Panc1 (cell line): ENCODE results near the gene INO80. TPM values are rescaled to one million over a fixed set of nuclear protein-coding genes. Genes with fewer than 3 reads are reported as not detected.

Experiments
- ATAC-seq: fragments of 200-7000 bp; cut with Tn5 transposase; 2 replicates; pipeline ENCODE4 v1.9.1; 2020; ENCODE audit warnings: mild to moderate bottlenecking, moderate library complexity
- BruUV-seq: library from RNA; stranded (reverse); fragments of 400-500 nt; replicated peaks from 2 replicates; lab custom pipeline; 2021; lab: Mats Ljungman, UMichigan
- CTCF ChIA-PET: fragments of 300-600 bp; sonication (Branson Sonifier 250); formaldehyde crosslinking; loops from one replicate; lab custom pipeline; 2022; ENCODE audit warnings: antibody characterized with exemption; lab: Charles Lee
- POLR2A ChIA-PET: fragments of 300-600 bp; sonication (Branson Sonifier 250); formaldehyde crosslinking; loops from one replicate; lab custom pipeline; 2022; ENCODE audit warnings: antibody characterized with exemption; lab: Charles Lee
- DNase-seq: peaks from one replicate; pipeline ENCODE4 v3.0.0-alpha.2; 2010; ENCODE audit warnings: low read depth, low spot score
- H3K27ac ChIP-seq: 2 replicates; pipeline ENCODE4 v1.5.1; 2011; ENCODE audit warnings: mild to moderate bottlenecking, low read length, inconsistent platforms
- H3K27me3 ChIP-seq: fragments of 200-500 bp; sonication (Bioruptor generic); 2 replicates; pipeline ENCODE4 v1.6.0; 2014; ENCODE audit warnings: low read length, inconsistent platforms; ENCODE audit not compliant: control insufficient read depth, insufficient read depth
- H3K36me3 ChIP-seq: fragments of 200-500 bp; sonication (Bioruptor generic); 2 replicates; pipeline ENCODE4 v1.5.1; 2014; ENCODE audit warnings: inconsistent platforms, mild to moderate bottlenecking, low read length, moderate library complexity; ENCODE audit not compliant: control insufficient read depth, insufficient read depth
- H3K4me1 ChIP-seq: 2 replicates; pipeline ENCODE4 v1.5.1; 2011; ENCODE audit warnings: inconsistent platforms, mild to moderate bottlenecking, low read length, moderate library complexity; ENCODE audit not compliant: control insufficient read depth, insufficient read depth
- H3K4me3 ChIP-seq, 2 experiments: 2 replicates each; pipeline ENCODE4 v1.5.1; 2011 to 2012; ENCODE audit warnings: low read depth in 2 of 2, low read length in 2 of 2, mild to moderate bottlenecking in 2 of 2, inconsistent platforms in 1 of 2, moderate library complexity in 1 of 2
- H3K9me3 ChIP-seq: fragments of 200-500 bp; sonication (Bioruptor generic); 2 replicates; pipeline ENCODE4 v1.5.1; 2014; ENCODE audit warnings: low read depth, mild to moderate bottlenecking, inconsistent platforms, low read length, moderate library complexity; ENCODE audit not compliant: control insufficient read depth, insufficient read depth
- POLR2AphosphoS5 ChIP-seq: IDR thresholded peaks from 2 replicates; pipeline ENCODE4 v1.6.1; 2012; ENCODE audit warnings: mild to moderate bottlenecking, low read depth, low read length, moderate library complexity
- REST ChIP-seq, 2 experiments: IDR thresholded peaks; 2 replicates each; pipeline ENCODE4 v1.6.1; 2011 to 2012; ENCODE audit warnings: low read depth in 2 of 2, control low read depth in 1 of 2, low read length in 1 of 2, mild to moderate bottlenecking in 1 of 2, moderate library complexity in 1 of 2; ENCODE audit not compliant: insufficient read depth in 1 of 2
- SIN3A ChIP-seq: IDR thresholded peaks from 2 replicates; pipeline ENCODE4 v1.6.1; 2012; ENCODE audit warnings: low read depth, mild to moderate bottlenecking, low read length, moderate library complexity, borderline replicate concordance; ENCODE audit not compliant: insufficient read depth
- TCF7L2 ChIP-seq: IDR thresholded peaks from 2 replicates; pipeline ENCODE4 v1.6.1; 2011; ENCODE audit warnings: mild to moderate bottlenecking, low read depth, low read length, inconsistent platforms
- in situ Hi-C: cut with HindIII; loops from 2 replicates; pipeline ENCODE4 v1.10.0; 2016; ENCODE audit warnings: low sequenced_read_pairs, low pct_unique_long_range_greater_than_20kb
- intact Hi-C: fragments of 100-400 bp; cut with micrococcal nuclease; formaldehyde crosslinking; loops from one replicate; pipeline ENCODE4 v1.10.0; 2022; ENCODE audit not compliant: unreplicated experiment
- total RNA-seq: library from RNA; stranded (reverse); gene quantifications from one replicate; pipeline ENCODE4 v1.2.1, GENCODE V29; 2021; ENCODE audit not compliant: unreplicated experiment
- TF ChIP-seq, protein P1 (sequence below): fragments of 450-650 bp; IDR thresholded peaks from 2 replicates; pipeline ENCODE4 v1.5.1; 2017; ENCODE audit warnings: mild to moderate bottlenecking

Gene INO80
- total RNA-seq, 1 experiment from 2014 or later: 26.2 TPM

DNA sequence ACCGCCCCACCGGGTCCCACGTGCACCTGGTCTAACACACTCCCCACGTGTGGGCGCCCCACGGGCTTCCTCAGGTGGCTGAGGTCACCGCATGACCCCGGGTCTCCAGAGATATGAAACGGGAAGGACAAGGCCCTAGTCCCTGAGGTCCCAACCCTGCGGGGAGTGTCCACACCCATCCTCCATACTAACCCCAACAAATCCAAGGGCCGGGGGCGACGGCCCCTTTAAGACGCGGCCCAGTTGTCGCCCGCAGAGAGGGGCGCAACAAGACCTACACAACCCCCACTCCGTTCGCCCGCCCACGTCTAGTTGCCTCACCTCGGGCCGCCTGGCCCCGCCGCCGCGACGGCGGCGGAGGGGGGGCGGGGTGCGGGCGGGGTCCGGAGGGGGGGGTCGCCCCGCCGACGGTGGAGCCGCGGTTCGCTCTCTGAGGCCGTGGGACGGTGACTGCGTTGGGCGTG lies 396 bp downstream of the INO80 start:
- DNase-seq (no peak), ATAC-seq (peak; percentile 79)
- ChIA-PET CTCF (interaction anchor here (0.6 kb wide), 1 partner anchor 174 kb away, joined by 3 read pairs; no protein-coding TSS in a partner anchor), POLR2A (interaction anchor here (0.6 to 0.7 kb wide), 2 partner anchors 15 to 61 kb away, joined by 3 to 4 read pairs; no protein-coding TSS in a partner anchor)
- in situ Hi-C loops: no loop called here
- H3K9me3 ChIP-seq: no peaks in the 10 kb centered on the region
- H3K27ac ChIP-seq: peak overlapping the region; percentile 97
- intact Hi-C loops: no loop called here
- H3K36me3 ChIP-seq: no peaks in the 10 kb centered on the region
- no TSS peak for BruUV-seq
- peak overlapping the region; percentile 61 to 91 for H3K4me3 ChIP-seq
- no peaks in the 10 kb centered on the region for H3K27me3 ChIP-seq
- peaks cover 4% of the 10 kb centered on the region; the same call in 1 of the 2 replicates for H3K4me1 ChIP-seq
- TF ChIP-seq POLR2AphosphoS5: no peak
- peak; percentile 17; the same call in 1 of the 2 replicates for TF ChIP-seq SIN3A
- no peak for TF ChIP-seq TCF7L2

DNA sequence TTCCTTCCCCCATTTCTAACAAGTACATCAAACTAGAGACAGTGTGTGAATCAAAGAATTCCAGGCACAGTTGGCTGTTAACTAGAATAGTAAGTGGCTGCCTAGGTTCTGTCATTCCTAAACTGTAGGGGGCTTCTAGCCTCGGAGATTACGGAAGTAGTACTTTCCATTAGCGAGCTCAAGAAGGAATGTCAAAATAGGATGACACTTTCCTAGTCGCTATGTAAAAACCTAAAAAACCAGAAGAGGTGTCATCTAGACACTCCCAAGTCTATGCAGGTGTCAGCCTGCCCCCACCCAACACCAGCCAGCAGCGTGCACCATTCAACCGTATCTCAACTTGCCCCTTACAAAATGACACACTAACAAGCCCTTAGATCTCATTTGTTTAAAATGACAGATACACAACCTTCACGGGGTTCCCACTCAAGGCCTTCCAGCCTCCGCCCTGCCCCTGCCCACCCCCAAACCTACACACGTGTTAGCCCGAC lies 874 bp downstream of the INO80 start:
- Histone ChIP-seq H3K9me3 (no peaks in the 10 kb centered on the region), H3K27ac (peak overlapping the region; percentile 80), H3K27me3 (no peaks in the 10 kb centered on the region), H3K4me1 (peaks cover 4% of the 10 kb centered on the region; the same call in 1 of the 2 replicates), H3K4me3 (peak overlapping the region; percentile 61 to 91), H3K36me3 (no peaks in the 10 kb centered on the region)
- no peak for TF ChIP-seq REST (IDR thresholded peaks at IDR 0.05; ENCODE audit: insufficient read depth in 1 of 2, low read depth in 2 of 2, low read length in 1 of 2)
- TF ChIP-seq SIN3A: peak; percentile 96; the same call in 1 of the 2 replicates
- ATAC-seq (peak; percentile 1; the same call in 1 of the 2 replicates), DNase-seq (peak; percentile 20)
- intact Hi-C loops (no loop called here), in situ Hi-C loops (no loop called here)
- TSS peak; percentile 89 for BruUV-seq
- ChIA-PET CTCF (interaction anchor here (1.6 kb wide), 1 partner anchor 116 kb away, joined by 8 read pairs; the partner anchor contains the start of gene CHP1), POLR2A (no interaction called here)

DNA sequence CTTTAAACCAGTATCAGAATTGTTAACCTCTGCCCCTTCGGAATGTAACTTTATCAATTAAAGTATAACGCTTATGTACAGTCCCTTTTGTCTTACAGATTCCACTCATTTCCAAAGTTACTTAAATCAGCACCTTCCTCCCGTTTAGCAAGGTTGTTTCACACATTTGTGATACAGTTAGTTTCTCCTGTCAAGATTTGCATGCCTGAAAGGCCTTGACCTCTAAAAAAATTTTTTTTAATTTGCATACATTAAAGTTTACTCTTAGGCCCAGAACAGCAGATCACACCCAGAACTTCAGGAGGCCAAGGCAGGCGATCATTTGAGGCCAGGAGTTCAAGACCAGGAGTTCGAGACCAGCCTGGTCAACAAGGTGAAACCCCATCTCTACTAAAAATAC lies 9.1 kb downstream of the INO80 start:
- DNase-seq (no peak), ATAC-seq (no peak)
- H3K4me3 ChIP-seq: no peak overlapping the region
- no peak overlapping the region for H3K27ac ChIP-seq
- TF ChIP-seq TCF7L2 (no peak), POLR2AphosphoS5 (no peak), REST (IDR thresholded peaks at IDR 0.05; ENCODE audit: insufficient read depth in 1 of 2, low read depth in 2 of 2, low read length in 1 of 2) (no peak), SIN3A (no peak)
- TF ChIP-seq, protein P1, sequence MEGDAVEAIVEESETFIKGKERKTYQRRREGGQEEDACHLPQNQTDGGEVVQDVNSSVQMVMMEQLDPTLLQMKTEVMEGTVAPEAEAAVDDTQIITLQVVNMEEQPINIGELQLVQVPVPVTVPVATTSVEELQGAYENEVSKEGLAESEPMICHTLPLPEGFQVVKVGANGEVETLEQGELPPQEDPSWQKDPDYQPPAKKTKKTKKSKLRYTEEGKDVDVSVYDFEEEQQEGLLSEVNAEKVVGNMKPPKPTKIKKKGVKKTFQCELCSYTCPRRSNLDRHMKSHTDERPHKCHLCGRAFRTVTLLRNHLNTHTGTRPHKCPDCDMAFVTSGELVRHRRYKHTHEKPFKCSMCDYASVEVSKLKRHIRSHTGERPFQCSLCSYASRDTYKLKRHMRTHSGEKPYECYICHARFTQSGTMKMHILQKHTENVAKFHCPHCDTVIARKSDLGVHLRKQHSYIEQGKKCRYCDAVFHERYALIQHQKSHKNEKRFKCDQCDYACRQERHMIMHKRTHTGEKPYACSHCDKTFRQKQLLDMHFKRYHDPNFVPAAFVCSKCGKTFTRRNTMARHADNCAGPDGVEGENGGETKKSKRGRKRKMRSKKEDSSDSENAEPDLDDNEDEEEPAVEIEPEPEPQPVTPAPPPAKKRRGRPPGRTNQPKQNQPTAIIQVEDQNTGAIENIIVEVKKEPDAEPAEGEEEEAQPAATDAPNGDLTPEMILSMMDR: no peak
- in situ Hi-C loops (no loop called here), intact Hi-C loops (no loop called here)
- H3K9me3 ChIP-seq: no peaks in the 10 kb centered on the region
- no peaks in the 10 kb centered on the region for H3K27me3 ChIP-seq
- no peaks in the 10 kb centered on the region for H3K4me1 ChIP-seq
- ChIA-PET POLR2A (no interaction called here), CTCF (no interaction called here)
- H3K36me3 ChIP-seq: no peaks in the 10 kb centered on the region
- no TSS peak for BruUV-seq
